Hippocampal formation (tissue), 2 donors: ENCODE measurements around the gene TSPAN33.
"Not testable (repeated sequence)": the region's sequence is repeated elsewhere in the genome, so short reads cannot be mapped to it uniquely, and the experiment has no call there.

Experiments used
- DNase-seq, 2 donors: peaks; one replicate each; lab custom pipeline; 2025; lab: John Stamatoyannopoulos, UW

Gene TSPAN33

DNA sequence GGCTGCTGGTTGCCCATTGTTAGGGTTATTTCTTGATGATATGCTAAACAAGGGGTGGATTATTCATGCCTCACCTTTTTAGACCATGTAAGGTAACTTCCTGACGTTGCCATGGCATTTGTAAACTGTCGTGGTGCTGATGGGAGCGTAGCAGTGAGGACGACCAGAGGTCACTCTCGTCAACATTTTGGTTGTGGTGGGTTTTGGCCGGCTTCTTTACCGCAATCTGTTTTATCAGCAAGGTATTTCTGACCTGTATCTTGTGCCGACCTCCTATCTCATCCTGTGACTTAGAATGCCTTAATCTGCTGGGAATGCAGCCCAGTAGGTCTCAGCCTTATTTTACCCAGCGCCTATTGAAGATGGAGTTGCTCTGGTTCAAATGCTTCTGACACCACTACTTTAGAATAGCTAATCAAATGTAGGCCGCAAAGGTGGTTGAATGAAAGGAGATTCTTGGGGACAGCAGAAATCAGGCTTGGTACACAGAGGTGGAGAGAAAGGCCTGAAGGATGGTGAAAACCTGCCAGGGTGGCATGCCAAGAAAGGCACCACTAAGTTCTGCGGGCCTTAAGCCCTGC is 26.0 kb downstream of the TSPAN33 start:
- DNase-seq: no peak

DNA sequence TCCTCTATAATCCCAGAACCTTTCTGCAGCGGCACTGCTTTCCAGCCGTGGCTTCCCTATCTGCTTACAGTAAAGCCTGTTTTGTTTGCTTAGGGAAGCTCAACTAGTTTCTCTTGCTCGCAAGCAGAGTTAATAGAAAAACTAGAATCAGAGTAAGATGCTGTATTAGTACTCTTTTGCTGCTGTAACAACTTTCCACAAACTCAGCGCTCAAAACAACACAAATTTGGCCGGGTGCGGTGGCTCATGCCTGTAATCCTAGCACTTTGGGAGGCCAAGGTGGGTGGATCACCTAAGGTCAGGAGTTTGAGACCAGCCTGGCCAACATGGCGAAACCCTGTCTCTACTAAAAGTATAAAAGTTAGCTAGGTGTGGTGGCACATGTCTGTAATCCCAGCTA is 29.4 kb downstream of the TSPAN33 start:
- not testable (repeated sequence) for DNase-seq

DNA sequence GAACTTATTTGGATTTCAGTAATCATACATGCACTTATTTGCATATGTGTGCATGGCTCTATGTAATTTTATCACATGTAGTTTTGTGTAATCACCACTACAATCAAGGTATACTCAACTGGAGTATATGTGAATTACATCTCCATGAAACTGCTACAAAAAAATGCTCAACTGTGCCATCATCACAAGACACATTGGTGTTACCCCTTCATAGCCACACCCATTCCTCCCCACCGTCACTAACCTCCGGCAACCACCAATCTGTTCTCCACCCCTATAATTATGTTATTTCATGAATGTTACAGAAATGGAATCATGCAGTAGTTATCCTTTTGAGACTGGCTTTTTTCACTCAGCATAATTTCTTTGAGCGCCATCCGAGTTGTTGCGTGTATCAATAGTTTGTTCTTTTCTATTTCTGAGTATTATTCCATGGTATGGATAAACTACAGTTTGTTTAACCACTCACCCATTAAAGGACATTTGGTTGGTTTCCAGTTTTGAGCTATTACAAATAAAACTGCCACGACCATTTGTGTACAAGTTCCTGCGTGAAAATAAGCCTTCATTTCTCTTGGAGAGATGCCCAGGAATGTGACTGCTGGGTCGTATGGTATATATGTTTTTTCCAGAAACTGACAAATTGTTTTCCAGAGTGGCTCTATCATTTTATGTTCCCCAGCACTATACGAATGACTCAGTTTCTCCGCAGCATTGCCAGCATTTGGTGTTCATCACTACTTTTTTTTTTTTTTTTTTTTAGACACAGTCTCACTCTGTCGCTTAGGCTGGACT is 32.6 kb downstream of the TSPAN33 start:
- DNase-seq: no peak

DNA sequence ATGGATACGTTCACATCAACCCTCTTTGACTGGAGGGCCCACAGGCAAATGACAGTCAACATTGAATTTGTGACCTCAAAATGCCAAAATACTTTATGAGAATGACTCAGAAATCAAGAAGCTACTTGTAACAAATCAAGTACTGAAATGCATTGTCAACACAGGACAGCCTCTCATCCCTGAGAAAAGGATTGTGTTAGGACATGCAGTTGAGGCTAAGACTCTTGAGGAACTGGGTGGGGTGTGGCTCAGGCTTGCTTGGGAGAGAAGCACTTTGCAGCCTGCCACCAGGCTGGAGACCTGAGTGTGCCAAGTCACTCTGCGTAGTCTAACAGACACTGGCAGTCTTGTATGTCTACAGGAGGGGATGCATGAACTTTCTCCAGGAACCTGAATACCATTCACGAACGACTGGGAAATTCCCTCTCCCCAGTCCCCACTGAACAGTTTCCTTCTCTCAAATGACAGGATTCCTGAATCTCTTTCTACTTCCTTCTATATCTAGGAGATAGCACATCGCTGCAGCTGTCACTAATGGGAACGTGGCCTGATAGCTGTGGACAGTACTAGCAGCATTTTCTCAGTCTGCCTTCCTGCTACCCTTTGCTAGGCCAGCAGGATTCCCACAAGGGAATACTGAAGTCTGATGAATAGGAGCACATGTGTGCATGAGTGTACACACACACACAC is 40.6 kb downstream of the TSPAN33 start:
- no peak for DNase-seq

DNA sequence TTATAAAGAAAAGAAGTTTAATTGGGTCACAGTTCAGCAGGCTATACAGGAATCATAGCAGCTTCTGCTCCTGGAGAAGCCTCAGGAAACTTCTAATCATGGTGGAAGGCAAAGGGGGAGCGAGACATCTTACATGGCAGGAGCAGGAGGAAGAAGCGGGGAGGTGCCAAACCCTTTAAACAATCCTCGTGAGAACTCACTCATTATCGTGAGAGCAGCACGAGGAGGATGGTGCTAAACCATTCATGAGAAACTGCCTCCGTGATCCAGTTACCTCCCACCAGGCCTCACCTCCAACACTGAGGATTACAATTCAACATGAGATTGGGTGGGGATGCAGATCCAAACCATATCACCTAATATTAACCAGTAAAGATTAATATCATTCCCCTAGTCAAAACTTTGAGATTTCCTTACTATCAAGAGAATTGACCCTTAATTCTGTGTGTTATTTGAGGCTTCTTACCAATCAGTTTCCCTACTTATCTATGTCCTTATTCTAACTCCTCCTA is 42.3 kb downstream of the TSPAN33 start:
- no peak for DNase-seq

DNA sequence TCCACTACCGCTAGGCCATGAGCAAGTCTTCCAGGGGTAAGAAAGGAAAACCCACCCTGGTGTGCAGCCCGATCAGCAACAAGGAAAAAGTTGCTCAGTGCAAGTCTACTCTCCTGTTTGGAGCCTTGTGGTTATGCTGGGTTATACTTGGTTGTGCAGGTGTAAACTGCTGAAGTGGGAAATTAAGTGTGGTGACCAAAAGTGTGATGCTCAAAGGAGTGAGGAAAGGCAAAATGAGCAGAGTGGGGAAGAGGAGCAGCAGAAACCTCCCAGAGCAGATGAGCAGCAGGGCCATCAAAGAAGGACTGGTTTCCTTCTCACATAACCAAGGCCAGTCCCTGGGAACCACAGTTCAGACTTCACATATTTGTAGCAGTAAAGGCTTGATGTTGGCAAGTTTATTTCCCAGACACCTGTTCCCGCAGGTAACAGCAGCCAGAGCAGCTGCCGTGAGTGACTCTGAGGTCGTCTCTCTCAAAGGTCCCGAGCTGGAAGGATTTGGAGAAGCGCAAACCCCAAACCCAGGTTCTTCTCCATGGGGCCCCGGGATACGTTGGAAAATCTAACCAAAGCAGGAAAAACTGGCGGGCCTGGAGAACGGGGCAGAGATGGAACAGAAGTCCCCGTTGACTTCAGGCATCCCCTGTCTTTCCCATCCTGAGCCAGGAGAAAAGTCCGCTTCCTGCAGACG is 43.3 kb downstream of the TSPAN33 start:
- DNase-seq: no peak

DNA sequence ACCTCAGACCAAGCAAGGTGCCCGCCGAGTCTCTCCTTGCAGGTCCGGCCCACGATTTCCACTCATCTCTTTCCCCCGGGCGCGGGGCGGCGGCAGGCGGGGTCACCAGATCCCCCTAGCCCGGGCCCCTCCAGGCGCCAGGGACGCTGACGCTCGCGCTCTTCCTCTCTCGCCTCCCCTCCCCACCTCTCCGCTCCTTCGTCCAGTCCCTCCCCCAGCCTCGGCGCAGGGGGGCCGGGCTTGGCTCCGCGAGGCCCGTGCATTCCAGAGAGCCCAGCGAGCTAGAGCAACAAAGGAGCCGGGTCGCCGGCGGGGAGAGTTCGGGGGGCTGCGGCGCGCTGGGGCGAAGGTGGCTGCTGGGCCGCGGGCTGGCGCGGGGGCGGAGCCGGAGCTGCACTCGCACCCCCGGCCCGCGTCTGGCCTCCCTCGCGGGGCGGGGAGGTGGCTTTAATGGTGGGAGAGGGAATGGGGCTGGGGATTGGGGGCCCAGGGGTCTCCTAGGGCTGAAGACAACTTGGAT is 43.9 kb downstream of the TSPAN33 start, which contains the start of gene SMO:
Gene SMO, plus strand, starts transcription at position 262 of the 520 bp plus-strand sequence. CDS start 519 bp downstream, outside the sequence.
- DNase-seq: peak in 1 of 2 donors; percentile 11

DNA sequence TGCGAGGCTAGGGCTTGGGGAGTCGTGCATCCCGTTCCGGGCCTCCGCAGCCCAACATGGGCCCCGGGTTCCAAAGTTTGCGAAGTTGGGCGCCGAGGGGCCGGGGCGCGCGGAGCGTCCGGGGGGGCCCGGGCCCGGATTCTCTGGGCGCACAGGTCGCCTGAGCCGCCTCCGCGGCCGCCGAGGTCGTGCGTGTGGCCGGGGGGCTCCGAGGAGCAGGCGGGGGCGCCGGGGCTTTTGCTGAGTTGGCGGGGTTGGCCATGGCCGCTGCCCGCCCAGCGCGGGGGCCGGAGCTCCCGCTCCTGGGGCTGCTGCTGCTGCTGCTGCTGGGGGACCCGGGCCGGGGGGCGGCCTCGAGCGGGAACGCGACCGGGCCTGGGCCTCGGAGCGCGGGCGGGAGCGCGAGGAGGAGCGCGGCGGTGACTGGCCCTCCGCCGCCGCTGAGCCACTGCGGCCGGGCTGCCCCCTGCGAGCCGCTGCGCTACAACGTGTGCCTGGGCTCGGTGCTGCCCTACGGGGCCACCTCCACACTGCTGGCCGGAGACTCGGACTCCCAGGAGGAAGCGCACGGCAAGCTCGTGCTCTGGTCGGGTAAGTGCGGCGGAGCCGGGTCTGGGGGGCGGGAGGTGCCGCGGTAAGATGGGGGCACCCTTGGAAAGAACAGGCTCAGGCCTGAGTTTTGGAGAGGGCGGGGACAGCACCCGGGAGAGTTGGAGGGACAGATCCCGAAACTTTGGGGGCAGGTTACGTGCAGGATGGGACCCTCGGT is 44.6 kb downstream of the TSPAN33 start:
- DNase-seq: no peak

DNA sequence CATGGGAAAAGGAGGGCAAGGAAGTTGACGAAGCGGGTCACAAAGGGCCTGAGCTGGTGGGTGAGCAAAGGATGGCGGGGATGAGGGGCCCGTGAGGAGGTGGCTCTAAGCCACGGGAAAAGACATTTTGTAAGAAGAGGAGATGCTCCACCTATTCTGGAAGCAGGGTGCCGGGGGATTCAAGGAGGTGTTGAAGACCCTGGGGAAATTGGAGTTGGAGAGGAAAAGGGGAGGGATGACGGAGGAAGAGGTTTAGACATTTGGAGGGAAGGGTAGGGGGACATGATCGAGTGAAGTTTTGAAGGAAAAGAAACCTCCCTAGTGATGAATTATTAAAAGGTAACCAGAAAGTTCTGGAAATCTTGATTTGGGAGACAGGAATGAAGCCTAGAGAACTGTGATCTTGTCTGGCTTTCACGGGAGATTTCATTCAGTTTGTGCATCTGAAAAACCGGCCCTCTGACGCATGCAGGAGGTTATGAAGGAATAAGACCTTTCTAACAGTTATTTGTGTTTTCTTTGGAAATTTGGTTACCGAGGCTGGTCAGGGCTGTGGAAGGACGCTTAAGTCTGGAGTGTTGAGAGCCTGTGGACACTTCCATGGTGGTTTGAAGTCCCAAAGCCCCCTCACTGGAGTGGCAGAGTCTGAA is 45.3 kb downstream of the TSPAN33 start:
- no peak for DNase-seq

DNA sequence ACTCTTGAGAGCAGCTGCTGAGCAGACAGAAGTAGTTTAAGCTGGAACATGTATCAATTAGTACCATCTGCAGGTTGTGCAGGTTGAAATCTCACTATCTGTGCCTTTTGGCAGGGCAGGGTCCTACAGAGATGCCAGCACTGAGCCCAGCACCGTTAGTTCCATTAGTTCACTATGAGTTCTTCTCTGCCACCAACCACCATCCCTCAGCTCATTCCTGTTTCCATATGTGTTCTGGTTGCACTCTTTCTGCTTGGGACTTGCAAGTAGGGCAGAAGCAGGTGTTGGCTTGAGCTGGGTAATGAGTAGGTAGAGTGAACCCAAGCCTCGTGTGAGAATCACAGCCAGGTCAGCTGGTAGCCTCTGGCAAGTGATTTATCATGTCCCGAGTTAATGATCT is 46.8 kb downstream of the TSPAN33 start:
- no peak for DNase-seq

DNA sequence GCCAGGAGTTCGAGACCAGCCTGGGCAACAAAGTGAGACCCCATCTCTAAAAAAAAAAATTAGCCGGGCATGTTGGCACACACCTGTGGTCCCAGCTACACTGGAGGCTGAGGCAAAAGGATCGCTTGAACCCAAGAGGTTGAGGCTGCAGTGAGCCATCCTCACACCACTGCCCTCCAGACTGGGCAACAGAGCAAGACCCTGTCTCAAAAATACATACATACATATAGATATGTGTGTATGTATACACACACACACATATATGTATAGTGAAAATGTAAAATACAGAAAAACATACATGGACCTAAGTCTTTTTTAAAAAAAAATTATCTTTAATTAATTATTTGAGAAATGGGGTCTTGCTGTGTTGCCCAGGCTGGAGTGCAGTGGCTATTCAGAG is 49.4 kb downstream of the TSPAN33 start:
- no peak for DNase-seq

DNA sequence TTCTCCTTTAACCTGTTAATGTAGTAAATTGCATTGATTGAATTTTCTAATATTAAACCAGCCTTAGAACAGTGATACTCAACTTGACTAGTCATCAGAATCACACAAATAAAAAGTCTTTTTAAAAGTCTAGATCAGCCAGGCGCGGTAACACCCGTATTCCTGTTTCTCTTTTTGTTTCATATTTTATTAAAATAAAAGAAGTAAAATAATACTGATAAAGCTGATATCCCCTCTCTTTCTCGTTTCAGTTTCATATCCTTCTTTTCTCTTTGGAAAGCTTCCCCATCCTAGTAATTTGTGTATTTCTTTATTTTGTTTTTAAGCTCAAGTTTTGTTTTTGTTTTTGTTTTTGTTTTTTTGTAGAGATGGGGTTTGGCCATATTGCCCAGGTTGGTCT is 53.3 kb downstream of the TSPAN33 start:
- no peak for DNase-seq

DNA sequence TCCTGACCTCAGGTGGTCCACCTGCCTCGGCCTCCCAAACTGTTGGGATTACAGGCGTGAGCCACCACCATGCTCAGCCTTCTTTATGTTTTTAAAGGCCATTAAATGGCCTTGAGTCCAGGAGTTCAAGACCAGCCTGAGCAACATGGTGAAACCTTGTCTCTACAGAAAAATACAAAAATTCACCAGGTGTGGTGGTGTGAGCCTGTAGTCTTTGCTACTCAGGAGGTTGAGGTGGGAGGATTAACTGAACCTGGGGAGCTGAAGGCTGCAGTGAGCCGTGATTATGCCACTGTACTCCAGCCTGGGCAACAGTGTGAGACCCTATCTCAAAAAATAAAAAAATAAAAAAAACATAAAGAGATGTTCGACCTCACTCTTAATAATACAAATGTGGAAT is 54.9 kb downstream of the TSPAN33 start:
- no peak for DNase-seq

DNA sequence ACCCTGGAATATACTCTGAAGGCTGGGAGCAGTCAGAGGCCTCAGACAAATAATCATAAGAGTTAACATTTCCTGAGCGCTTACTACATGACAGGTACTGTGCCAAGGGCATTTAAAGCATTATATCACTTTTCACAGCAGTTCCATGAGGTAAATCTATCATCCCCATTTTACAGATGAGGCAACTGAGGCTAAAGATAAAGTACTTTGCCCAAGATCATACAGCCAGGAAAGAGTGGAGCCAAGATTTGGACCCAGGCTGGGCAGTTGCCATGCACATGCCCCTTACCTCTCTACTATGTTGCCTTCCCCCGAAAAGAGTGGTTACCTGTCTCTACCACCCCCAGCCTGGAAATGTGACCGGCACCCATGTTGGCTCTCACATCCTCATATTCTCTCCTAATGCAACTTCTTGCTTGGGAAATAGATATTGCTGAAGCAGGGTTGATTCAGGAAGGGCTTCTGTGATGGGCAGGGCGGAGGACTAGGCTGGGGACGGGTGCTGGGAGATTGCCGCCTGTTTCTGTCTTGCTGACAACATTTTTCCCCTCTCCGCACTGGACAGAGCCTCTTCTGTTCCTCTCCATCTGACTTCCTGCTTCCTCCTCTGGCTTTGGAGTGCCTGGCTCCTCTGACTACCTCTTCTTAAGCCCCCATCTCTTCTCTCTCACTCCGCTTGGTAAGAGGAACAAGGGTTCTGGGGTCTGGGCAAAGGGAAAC is 57.7 kb downstream of the TSPAN33 start:
- DNase-seq: no peak

DNA sequence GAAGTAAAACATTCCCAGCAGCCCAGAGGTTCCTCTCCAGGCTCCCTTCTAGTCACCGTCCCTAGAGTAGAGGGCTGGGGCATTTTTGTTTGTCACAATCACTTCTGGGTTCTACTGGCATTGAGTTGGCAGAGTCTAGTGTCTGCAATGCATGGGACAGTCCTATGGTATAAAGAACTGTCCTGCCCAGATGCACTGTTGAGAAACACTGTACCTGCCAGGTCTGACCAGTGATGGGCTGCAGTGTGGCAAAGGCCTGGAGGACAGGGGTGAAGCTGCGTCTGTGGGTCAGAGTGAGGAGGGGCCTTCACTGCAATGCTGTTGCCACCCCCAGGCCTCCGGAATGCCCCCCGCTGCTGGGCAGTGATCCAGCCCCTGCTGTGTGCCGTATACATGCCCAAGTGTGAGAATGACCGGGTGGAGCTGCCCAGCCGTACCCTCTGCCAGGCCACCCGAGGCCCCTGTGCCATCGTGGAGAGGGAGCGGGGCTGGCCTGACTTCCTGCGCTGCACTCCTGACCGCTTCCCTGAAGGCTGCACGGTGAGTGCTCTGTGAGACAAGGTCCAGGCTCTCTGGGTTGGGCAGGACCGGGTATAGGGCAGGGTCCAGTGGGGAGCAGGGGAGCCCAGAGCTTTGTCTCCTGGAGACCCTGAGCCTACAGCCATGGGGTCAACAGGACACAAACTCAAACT is 58.7 kb downstream of the TSPAN33 start:
- DNase-seq: no peak

DNA sequence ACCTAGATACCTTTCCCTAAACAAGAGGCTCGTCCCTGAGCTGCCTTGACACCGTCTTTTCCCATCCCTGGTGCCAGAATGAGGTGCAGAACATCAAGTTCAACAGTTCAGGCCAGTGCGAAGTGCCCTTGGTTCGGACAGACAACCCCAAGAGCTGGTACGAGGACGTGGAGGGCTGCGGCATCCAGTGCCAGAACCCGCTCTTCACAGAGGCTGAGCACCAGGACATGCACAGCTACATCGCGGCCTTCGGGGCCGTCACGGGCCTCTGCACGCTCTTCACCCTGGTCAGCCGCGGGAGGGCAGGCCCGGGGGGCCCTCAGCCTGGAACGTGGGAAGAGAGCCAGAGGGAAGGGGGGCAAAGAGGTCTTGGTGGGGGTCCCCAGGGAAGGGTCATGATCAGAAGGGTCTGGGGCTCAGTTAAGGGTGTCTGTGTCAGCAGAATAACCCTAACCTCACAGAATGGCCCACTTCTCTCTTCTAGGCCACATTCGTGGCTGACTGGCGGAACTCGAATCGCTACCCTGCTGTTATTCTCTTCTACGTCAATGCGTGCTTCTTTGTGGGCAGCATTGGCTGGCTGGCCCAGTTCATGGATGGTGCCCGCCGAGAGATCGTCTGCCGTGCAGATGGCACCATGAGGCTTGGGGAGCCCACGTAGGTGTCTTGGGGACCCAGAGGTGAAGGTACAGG is 60.8 kb downstream of the TSPAN33 start:
- no peak for DNase-seq

DNA sequence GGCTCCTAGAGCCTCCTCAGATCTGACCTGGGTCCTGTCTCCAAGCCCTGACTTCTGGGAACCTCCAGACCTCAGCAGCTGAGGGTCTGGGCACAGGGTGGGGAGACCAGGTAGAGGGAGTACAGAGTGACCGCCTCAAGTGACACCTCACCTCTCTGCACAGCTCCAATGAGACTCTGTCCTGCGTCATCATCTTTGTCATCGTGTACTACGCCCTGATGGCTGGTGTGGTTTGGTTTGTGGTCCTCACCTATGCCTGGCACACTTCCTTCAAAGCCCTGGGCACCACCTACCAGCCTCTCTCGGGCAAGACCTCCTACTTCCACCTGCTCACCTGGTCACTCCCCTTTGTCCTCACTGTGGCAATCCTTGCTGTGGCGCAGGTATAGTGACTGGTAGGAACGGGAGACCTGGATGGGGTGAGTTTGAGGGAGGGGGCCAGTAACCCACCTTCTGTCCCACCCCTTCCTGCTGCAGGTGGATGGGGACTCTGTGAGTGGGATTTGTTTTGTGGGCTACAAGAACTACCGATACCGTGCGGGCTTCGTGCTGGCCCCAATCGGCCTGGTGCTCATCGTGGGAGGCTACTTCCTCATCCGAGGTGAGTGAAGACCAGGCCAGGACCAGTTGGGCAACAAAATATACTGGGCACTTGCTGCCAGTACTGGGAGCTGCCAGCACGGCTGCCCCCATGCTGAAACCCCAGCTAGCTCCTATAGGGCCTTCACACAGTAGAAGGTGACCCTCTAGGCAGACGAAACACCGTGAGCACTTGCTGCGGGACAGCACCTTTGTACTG is 61.7 kb downstream of the TSPAN33 start:
- no peak for DNase-seq

DNA sequence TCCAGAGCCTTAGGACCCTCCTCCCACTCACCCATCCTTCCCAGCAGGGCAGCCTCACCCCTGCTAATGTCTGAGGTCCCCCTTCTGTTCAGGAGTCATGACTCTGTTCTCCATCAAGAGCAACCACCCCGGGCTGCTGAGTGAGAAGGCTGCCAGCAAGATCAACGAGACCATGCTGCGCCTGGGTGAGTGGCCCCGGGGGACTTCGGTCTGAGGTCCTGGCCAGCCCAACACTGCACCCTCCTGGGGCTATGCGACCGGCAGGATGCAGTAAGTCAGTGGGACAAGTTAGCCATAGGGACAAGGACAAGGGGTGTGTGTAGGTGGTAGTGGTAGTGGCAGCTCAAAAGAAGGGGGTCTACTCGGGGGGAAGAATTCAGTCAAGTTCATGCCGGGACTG is 64.2 kb downstream of the TSPAN33 start:
- no peak for DNase-seq
